PC-9 (cell line): ENCODE measurements around the gene CDCA7. TPM values are rescaled to one million over a fixed set of nuclear protein-coding genes. Genes with fewer than 3 reads are reported as not detected.
A peak's percentile ranks its signal among the peaks of the same experiment; 100 is the strongest.

Source experiments
- BruUV-seq: library from RNA; stranded (reverse); fragments of 400-500 nt; replicated peaks from 2 replicates; lab custom pipeline; 2021; lab: Mats Ljungman, UMichigan
- CTCF ChIA-PET: fragments of 300-600 bp; sonication (Branson Sonifier 250); formaldehyde crosslinking; loops from one replicate; lab custom pipeline; 2022; ENCODE audit warnings: antibody characterized with exemption; lab: Charles Lee
- POLR2A ChIA-PET: fragments of 300-600 bp; sonication (Branson Sonifier 250); formaldehyde crosslinking; loops from one replicate; lab custom pipeline; 2022; ENCODE audit warnings: antibody characterized with exemption; ENCODE audit not compliant: unreplicated experiment; lab: Charles Lee
- DNase-seq, 2 experiments: peaks; one replicate each; pipeline versions ENCODE4 v3.0.0 to v3.0.0-alpha.2; 2015 to 2022; ENCODE audit warnings: mixed read lengths in 1 of 2
- H2AFZ ChIP-seq: fragments of 200-600 bp; sonication (generic); 2 replicates; pipeline ENCODE4 v1.8.1; 2017; ENCODE audit warnings: antibody characterized with exemption
- H3F3A ChIP-seq: fragments of 200-600 bp; sonication (generic); 2 replicates; pipeline ENCODE4 v1.8.1; 2017; ENCODE audit warnings: antibody characterized with exemption, mild to moderate bottlenecking, low read depth; ENCODE audit not compliant: insufficient read depth
- H3K27ac ChIP-seq: fragments of 200-600 bp; sonication (generic); 2 replicates; pipeline ENCODE4 v1.6.1; 2016; ENCODE audit warnings: mixed run types
- H3K27me3 ChIP-seq: fragments of 200-600 bp; sonication (generic); 2 replicates; pipeline ENCODE4 v1.6.1; 2016; ENCODE audit warnings: low read depth, mixed run types; ENCODE audit not compliant: insufficient read depth
- H3K36me3 ChIP-seq: fragments of 200-600 bp; sonication (generic); 2 replicates; pipeline ENCODE4 v1.6.1; 2016; ENCODE audit warnings: low read depth, mixed run types
- H3K4me1 ChIP-seq: fragments of 200-600 bp; sonication (generic); replicated peaks from 2 replicates; pipeline ENCODE4 v1.6.1; 2016; ENCODE audit warnings: mixed run types; ENCODE audit not compliant: insufficient read depth
- H3K4me2 ChIP-seq: fragments of 200-600 bp; sonication (generic); 2 replicates; pipeline ENCODE4 v1.6.1; 2017; ENCODE audit warnings: mixed run types
- H3K4me3 ChIP-seq: fragments of 200-600 bp; sonication (generic); 2 replicates; pipeline ENCODE4 v1.6.1; 2016; ENCODE audit warnings: mixed run types
- H3K79me2 ChIP-seq: fragments of 200-600 bp; sonication (generic); 2 replicates; pipeline ENCODE4 v1.6.1; 2017; ENCODE audit warnings: low read depth, mixed run types
- H3K9me2 ChIP-seq: fragments of 200-600 bp; sonication (generic); 2 replicates; pipeline ENCODE4 v1.8.1; 2017; ENCODE audit warnings: mild to moderate bottlenecking; ENCODE audit not compliant: insufficient read depth
- H3K9me3 ChIP-seq: fragments of 200-600 bp; sonication (generic); 2 replicates; pipeline ENCODE4 v1.8.1; 2016; ENCODE audit warnings: low read depth; ENCODE audit not compliant: insufficient read depth
- H4K20me1 ChIP-seq: fragments of 200-600 bp; sonication (generic); 2 replicates; pipeline ENCODE4 v1.8.1; 2017; ENCODE audit not compliant: insufficient read depth
- EZH2 ChIP-seq: fragments of 200-600 bp; sonication (generic); IDR thresholded peaks from 2 replicates; pipeline ENCODE4 v1.8.0; 2017; ENCODE audit warnings: antibody characterized with exemption, low read depth
- intact Hi-C: fragments of 100-400 bp; cut with micrococcal nuclease; formaldehyde crosslinking; loops from one replicate; pipeline ENCODE4 v1.10.0; 2022; ENCODE audit not compliant: unreplicated experiment
- total RNA-seq: library from RNA; stranded (reverse); gene quantifications from 2 replicates; pipeline ENCODE4 v1.2.3, GENCODE V29; 2021
- TF ChIP-seq, protein P1 (sequence below): fragments of 200-600 bp; sonication (generic); conservative IDR thresholded peaks from 2 replicates; pipeline ENCODE4 v1.6.1; 2017; ENCODE audit warnings: mixed run types, antibody characterized with exemption, mild to moderate bottlenecking, moderate library complexity

The CDCA7 gene
- total RNA-seq, 1 experiment from 2014 or later: 34.2 TPM

DNA sequence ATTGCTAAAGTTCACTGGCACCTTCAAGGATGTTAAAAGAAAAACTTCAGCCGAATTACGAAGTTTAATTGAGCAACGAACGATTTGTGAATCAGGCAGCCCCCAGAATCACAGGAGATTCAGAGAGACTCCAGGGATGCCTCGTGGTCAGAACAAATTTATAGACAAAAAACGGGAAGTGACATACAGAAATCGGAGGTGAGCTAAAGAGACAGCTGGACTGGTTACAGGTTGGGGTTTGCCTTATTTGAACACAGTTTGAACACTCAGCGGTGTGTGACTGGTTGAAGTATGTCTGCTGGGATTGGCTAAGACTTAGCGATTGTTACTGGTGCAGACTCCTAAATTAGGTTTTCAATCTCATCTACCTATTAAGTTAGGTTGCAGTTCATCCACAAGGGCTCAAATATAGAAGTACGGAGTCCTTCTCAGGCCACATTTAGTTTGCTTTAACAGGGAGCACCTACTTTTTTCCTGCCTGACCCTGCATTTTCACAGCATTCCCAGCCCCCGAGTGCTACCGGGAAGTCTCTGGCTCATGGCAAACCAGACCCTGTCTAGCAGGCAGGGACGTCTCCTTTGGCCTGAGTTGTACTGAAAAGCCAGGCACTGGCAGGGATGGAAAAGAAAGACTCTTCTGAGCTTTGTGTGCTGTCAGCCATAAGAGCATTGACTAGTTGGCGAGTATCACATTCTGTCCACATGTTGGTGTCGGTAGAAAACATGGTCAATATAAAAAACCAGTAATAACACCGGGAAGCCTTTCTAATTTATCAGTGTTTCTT is 41.1 kb downstream of the CDCA7 start:
- H3K4me2 ChIP-seq: no peak overlapping the region
- no peaks in the 10 kb centered on the region for H3F3A ChIP-seq
- no peaks in the 10 kb centered on the region for H3K4me1 ChIP-seq
- TF ChIP-seq, protein P1, sequence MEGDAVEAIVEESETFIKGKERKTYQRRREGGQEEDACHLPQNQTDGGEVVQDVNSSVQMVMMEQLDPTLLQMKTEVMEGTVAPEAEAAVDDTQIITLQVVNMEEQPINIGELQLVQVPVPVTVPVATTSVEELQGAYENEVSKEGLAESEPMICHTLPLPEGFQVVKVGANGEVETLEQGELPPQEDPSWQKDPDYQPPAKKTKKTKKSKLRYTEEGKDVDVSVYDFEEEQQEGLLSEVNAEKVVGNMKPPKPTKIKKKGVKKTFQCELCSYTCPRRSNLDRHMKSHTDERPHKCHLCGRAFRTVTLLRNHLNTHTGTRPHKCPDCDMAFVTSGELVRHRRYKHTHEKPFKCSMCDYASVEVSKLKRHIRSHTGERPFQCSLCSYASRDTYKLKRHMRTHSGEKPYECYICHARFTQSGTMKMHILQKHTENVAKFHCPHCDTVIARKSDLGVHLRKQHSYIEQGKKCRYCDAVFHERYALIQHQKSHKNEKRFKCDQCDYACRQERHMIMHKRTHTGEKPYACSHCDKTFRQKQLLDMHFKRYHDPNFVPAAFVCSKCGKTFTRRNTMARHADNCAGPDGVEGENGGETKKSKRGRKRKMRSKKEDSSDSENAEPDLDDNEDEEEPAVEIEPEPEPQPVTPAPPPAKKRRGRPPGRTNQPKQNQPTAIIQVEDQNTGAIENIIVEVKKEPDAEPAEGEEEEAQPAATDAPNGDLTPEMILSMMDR: no peak
- no peak for TF ChIP-seq EZH2
- H3K9me2 ChIP-seq: no peaks in the 10 kb centered on the region
- BruUV-seq: no TSS peak
- H4K20me1 ChIP-seq: no peaks in the 10 kb centered on the region
- 0 out of 2 replicates have a peak, but pooled peaks cover 6% of the 10 kb centered on the region for H3K27me3 ChIP-seq
- ChIA-PET POLR2A (no interaction called here), CTCF (no interaction called here)
- no peak overlapping the region for H3K27ac ChIP-seq
- no peaks in the 10 kb centered on the region for H3K79me2 ChIP-seq
- no peak for DNase-seq
- H3K9me3 ChIP-seq: no peaks in the 10 kb centered on the region
- H3K4me3 ChIP-seq: no peak overlapping the region
- H2AFZ ChIP-seq: no peak overlapping the region
- no peaks in the 10 kb centered on the region for H3K36me3 ChIP-seq
- intact Hi-C loops: loop anchor here (2.0 to 10.0 kb wide), 3 partner anchors 183 to 461 kb away; no protein-coding TSS in a partner anchor

DNA sequence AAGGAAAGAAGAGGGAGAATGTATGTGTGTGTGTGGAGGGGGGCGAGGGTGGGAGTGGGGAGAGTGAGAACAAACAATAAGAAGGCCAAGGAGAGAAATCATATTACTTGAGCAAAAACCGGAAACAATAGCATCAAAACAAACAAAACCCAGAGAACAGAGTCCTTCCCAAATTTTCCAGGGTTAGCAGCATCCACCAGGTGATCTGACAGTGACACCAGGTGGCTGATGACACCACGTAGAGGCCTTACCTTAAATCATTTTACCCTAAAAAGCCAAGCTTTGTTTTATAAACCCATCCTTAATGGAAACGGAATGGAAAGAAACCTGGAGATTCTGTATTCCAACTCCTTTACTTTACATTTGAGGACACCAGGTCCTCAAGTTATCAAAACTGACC is 42.9 kb downstream of the CDCA7 start:
- H3F3A ChIP-seq: no peaks in the 10 kb centered on the region
- ChIA-PET POLR2A (no interaction called here), CTCF (interaction anchor here (0.5 to 1.1 kb wide), 6 partner anchors 52 to 751 kb away, joined by 3 to 5 read pairs (median 3); no protein-coding TSS in a partner anchor)
- peaks cover 11% of the 10 kb centered on the region; the same call in 1 of the 2 replicates for H3K4me1 ChIP-seq
- H3K27ac ChIP-seq: no peak overlapping the region
- no peaks in the 10 kb centered on the region for H4K20me1 ChIP-seq
- H3K9me3 ChIP-seq: no peaks in the 10 kb centered on the region
- H3K36me3 ChIP-seq: no peaks in the 10 kb centered on the region
- no peaks in the 10 kb centered on the region for H3K9me2 ChIP-seq
- BruUV-seq: no TSS peak
- no peak overlapping the region for H3K4me3 ChIP-seq
- H3K27me3 ChIP-seq: peaks cover 16% of the 10 kb centered on the region; the same call in 1 of the 2 replicates
- H3K4me2 ChIP-seq: no peak overlapping the region
- intact Hi-C loops: loop anchor here (1.0 to 10.0 kb wide), 4 partner anchors 185 to 591 kb away; no protein-coding TSS in a partner anchor
- H3K79me2 ChIP-seq: no peaks in the 10 kb centered on the region
- TF ChIP-seq, protein P1: peak; percentile 47; the same call in 1 of the 2 replicates
- TF ChIP-seq EZH2: no peak
- DNase-seq: no peak
- no peak overlapping the region; the same call in 1 of the 2 replicates for H2AFZ ChIP-seq

DNA sequence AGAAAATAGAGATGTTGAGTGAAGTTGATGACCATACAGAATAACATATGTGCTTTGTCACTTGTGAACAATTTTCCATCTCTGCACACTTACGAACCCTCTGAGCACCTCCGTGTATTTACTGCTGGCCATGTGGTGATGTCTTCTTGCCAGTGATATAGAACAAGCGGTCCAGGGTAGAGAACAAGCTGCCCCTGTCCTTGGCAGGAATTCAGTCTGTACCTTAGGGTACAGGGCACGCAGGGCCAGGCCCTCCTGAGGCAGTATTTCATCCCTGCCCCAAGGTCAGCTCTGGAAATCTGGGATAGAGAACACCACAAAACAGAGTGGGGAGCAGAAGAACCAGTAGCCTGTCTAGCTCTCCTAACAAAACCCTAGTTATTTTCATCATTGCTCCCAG is 44.6 kb downstream of the CDCA7 start:
- intact Hi-C loops: loop anchor here (5.0 to 10.0 kb wide), 2 partner anchors 187 to 464 kb away; no protein-coding TSS in a partner anchor
- Histone ChIP-seq H4K20me1 (no peaks in the 10 kb centered on the region), H3K27ac (no peak overlapping the region), H3K36me3 (no peaks in the 10 kb centered on the region), H3K4me3 (no peak overlapping the region), H3K9me3 (no peaks in the 10 kb centered on the region), H3K27me3 (peaks cover 18% of the 10 kb centered on the region; the same call in 1 of the 2 replicates), H3K9me2 (no peaks in the 10 kb centered on the region), H3F3A (no peaks in the 10 kb centered on the region), H3K4me1 (peaks cover 11% of the 10 kb centered on the region; the same call in 1 of the 2 replicates), H2AFZ (no peak overlapping the region), H3K79me2 (no peaks in the 10 kb centered on the region), H3K4me2 (no peak overlapping the region)
- no peak for DNase-seq
- POLR2A ChIA-PET: no interaction called here
- CTCF ChIA-PET: interaction anchor here (0.6 to 0.7 kb wide), 2 partner anchors 27 to 655 kb away, joined by 3 read pairs; no protein-coding TSS in a partner anchor
- no peak for TF ChIP-seq EZH2
- TF ChIP-seq, protein P1: no peak
- no TSS peak for BruUV-seq
